H9 (cell line): ENCODE measurements around the gene SH3BGRL3. TPM values are rescaled to one million over a fixed set of nuclear protein-coding genes. Genes with fewer than 3 reads are reported as not detected.

ENCODE experiments used
- DNase-seq: peaks from one replicate; pipeline ENCODE4 v3.0.0-alpha.2; 2017
- H2AFZ ChIP-seq: one replicate; pipeline ENCODE4 v1.6.1; 2013; ENCODE audit warnings: mild to moderate bottlenecking, low read length, control low read depth, moderate library complexity
- H2AK5ac ChIP-seq: 2 replicates; pipeline ENCODE4 v1.6.1; 2013; ENCODE audit warnings: low read length, control low read depth, mixed read lengths; ENCODE audit not compliant: insufficient read length
- H2BK120ac ChIP-seq: one replicate; pipeline ENCODE4 v1.6.1; 2013; ENCODE audit warnings: low read depth, mild to moderate bottlenecking, low read length, control low read depth, inconsistent platforms; ENCODE audit not compliant: poor library complexity, severe bottlenecking
- H2BK12ac ChIP-seq: 2 replicates; pipeline ENCODE4 v1.6.1; 2013; ENCODE audit warnings: low read length, control low read depth, mixed read lengths, low read depth; ENCODE audit not compliant: insufficient read length
- H2BK15ac ChIP-seq: 2 replicates; pipeline ENCODE4 v1.6.1; 2013; ENCODE audit warnings: low read depth, low read length, control low read depth
- H2BK20ac ChIP-seq: one replicate; pipeline ENCODE4 v1.6.1; 2013; ENCODE audit warnings: low read depth, mild to moderate bottlenecking, low read length, control low read depth, inconsistent platforms; ENCODE audit not compliant: poor library complexity, severe bottlenecking
- H2BK5ac ChIP-seq: 2 replicates; pipeline ENCODE4 v1.6.1; 2013; ENCODE audit warnings: low read length, control low read depth, mixed read lengths; ENCODE audit not compliant: insufficient read length
- H3K14ac ChIP-seq: 2 replicates; pipeline ENCODE4 v1.6.1; 2013; ENCODE audit warnings: low read length, control low read depth; ENCODE audit not compliant: insufficient read depth
- H3K18ac ChIP-seq: 2 replicates; pipeline ENCODE4 v1.6.1; 2013; ENCODE audit warnings: low read depth, mild to moderate bottlenecking, mixed read lengths, low read length, control low read depth; ENCODE audit not compliant: insufficient read length
- H3K23ac ChIP-seq: 2 replicates; pipeline ENCODE4 v1.6.1; 2013; ENCODE audit warnings: low read length, control low read depth, mixed read lengths, low read depth; ENCODE audit not compliant: insufficient read length
- H3K23me2 ChIP-seq: 2 replicates; pipeline ENCODE4 v1.6.1; 2013; ENCODE audit warnings: low read depth, mild to moderate bottlenecking, mixed read lengths, low read length, control low read depth; ENCODE audit not compliant: insufficient read length, poor library complexity, severe bottlenecking
- H3K27ac ChIP-seq: 2 replicates; pipeline ENCODE4 v1.5.1; 2013; ENCODE audit warnings: low read length, control low read depth, mixed read lengths, low read depth; ENCODE audit not compliant: insufficient read length
- H3K27me3 ChIP-seq: 2 replicates; pipeline ENCODE4 v1.6.1; 2013; ENCODE audit warnings: low read length, control low read depth, inconsistent platforms; ENCODE audit not compliant: insufficient read depth
- H3K4ac ChIP-seq: 2 replicates; pipeline ENCODE4 v1.6.1; 2013; ENCODE audit warnings: low read depth, mild to moderate bottlenecking, control low read depth, inconsistent platforms, low read length, moderate library complexity
- H3K4me1 ChIP-seq: 2 replicates; pipeline ENCODE4 v1.6.1; 2013; ENCODE audit warnings: low read length, control low read depth, inconsistent platforms; ENCODE audit not compliant: insufficient read depth
- H3K4me2 ChIP-seq: 2 replicates; pipeline ENCODE4 v1.6.1; 2013; ENCODE audit warnings: low read length, control low read depth, mixed read lengths; ENCODE audit not compliant: insufficient read length, insufficient read depth
- H3K56ac ChIP-seq: 2 replicates; pipeline ENCODE4 v1.6.1; 2013; ENCODE audit warnings: low read depth, mild to moderate bottlenecking, mixed read lengths, low read length, control low read depth; ENCODE audit not compliant: insufficient read length
- H3K79me1 ChIP-seq: 2 replicates; pipeline ENCODE4 v1.6.1; 2013; ENCODE audit warnings: low read depth, mild to moderate bottlenecking, moderate library complexity, low read length, control low read depth, inconsistent platforms; ENCODE audit not compliant: insufficient read depth, poor library complexity, severe bottlenecking
- H3K79me2 ChIP-seq: 2 replicates; pipeline ENCODE4 v1.6.1; 2013; ENCODE audit warnings: low read length, control low read depth, inconsistent platforms; ENCODE audit not compliant: insufficient read depth
- H3K9ac ChIP-seq: 2 replicates; pipeline ENCODE4 v1.6.1; 2013; ENCODE audit warnings: low read length, control low read depth, mixed read lengths; ENCODE audit not compliant: insufficient read length; ENCODE audit errors: extremely low read depth
- H3K9me3 ChIP-seq: one replicate; pipeline ENCODE4 v1.6.1; 2013; ENCODE audit warnings: low read depth, low read length, inconsistent platforms; ENCODE audit not compliant: control insufficient read depth
- H3T11ph ChIP-seq: one replicate; pipeline ENCODE4 v1.6.1; 2013; ENCODE audit warnings: mild to moderate bottlenecking, low read length, control low read depth, inconsistent platforms
- H4K20me1 ChIP-seq: one replicate; pipeline ENCODE4 v1.6.1; 2013; ENCODE audit not compliant: control insufficient read depth, insufficient read length, insufficient read depth
- H4K5ac ChIP-seq: 2 replicates; pipeline ENCODE4 v1.6.1; 2013; ENCODE audit warnings: low read depth, mild to moderate bottlenecking, mixed read lengths, low read length, control low read depth; ENCODE audit not compliant: insufficient read length
- H4K8ac ChIP-seq: replicated peaks from 2 replicates; pipeline ENCODE4 v1.6.1; 2013; ENCODE audit warnings: low read length, control low read depth, mixed read lengths, low read depth; ENCODE audit not compliant: insufficient read length
- H4K91ac ChIP-seq: 2 replicates; pipeline ENCODE4 v1.6.1; 2013; ENCODE audit warnings: low read depth, mild to moderate bottlenecking, moderate library complexity, mixed read lengths, low read length, control low read depth; ENCODE audit not compliant: insufficient read length
- H3K27ac Mint-ChIP-seq, 3 experiments: 2 replicates in 2 of 3; 3 replicates in 1 of 3; pipeline ENCODE4 v1.8.0; 2020 to 2021; ENCODE audit warnings: mixed read lengths in 3 of 3, mild to moderate bottlenecking in 1 of 3, moderate library complexity in 1 of 3
- H3K27me3 Mint-ChIP-seq: 2 replicates; pipeline ENCODE4 v1.8.0; 2021; ENCODE audit warnings: low read depth, mild to moderate bottlenecking, moderate library complexity, mixed read lengths
- H3K36me3 Mint-ChIP-seq, 3 experiments: 2 replicates in 2 of 3; 3 replicates in 1 of 3; pipeline ENCODE4 v1.8.0; 2020 to 2021; ENCODE audit warnings: low read depth in 3 of 3, mixed read lengths in 3 of 3; ENCODE audit not compliant: insufficient read depth in 1 of 3
- H3K4me1 Mint-ChIP-seq, 2 experiments: 2 replicates each; pipeline ENCODE4 v1.8.0; 2020; ENCODE audit warnings: mixed read lengths in 2 of 2
- H3K4me3 Mint-ChIP-seq, 2 experiments: 2 replicates in 1 of 2; 3 replicates in 1 of 2; pipeline ENCODE4 v1.8.0; 2020 to 2021; ENCODE audit warnings: mild to moderate bottlenecking in 2 of 2, mixed read lengths in 2 of 2, moderate library complexity in 1 of 2
- H3K9me3 Mint-ChIP-seq, 2 experiments: 2 replicates in 1 of 2; 3 replicates in 1 of 2; pipeline ENCODE4 v1.8.0; 2020; ENCODE audit warnings: mild to moderate bottlenecking in 2 of 2, mixed read lengths in 2 of 2, moderate library complexity in 1 of 2
- WGBS: extraction: QIAGEN DNeasy Blood & Tissue Kit; methylation state at CpG from one replicate; pipeline ENCODE4 v1.1.7; 2013; ENCODE audit warnings: missing lambda C conversion rate, low lambda C conversion rate, mixed read lengths; ENCODE audit not compliant: insufficient read length; ENCODE audit errors: extremely low coverage; 5-methylcytosine and 5-hydroxymethylcytosine counted together
- total RNA-seq: library from RNA; stranded (reverse); gene quantifications from 2 replicates; pipeline ENCODE4 v1.2.1, GENCODE V29; 2021
- TF ChIP-seq, protein P1 (sequence below): fragments of 200-600 bp; sonication (generic); conservative IDR thresholded peaks from 3 replicates; pipeline ENCODE4 v1.8.0; 2021; ENCODE audit warnings: antibody characterized with exemption, mild to moderate bottlenecking

SH3BGRL3 gene
- total RNA-seq, 1 experiment from 2014 or later, result 86.3 TPM

DNA sequence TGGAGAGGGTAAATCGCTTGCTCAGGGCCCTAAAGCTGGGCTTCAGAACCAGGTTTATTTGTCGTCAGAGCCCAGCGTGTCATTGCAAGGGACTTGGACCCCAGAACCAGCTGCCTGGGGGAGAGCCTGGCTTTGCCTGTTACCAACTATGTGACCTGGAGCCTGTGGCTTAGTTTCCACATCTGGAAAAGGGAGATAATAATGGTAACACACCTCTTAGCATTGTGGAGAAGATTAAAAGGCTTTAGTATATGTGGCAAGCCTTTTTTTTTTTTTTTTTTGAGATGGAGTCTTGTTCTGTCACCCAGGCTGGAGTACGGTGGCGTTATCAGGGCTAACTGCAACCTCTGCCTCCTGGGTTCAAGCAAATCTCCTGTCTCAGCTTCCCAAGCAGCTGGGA lies 50.4 kb downstream of the SH3BGRL3 start:
- TF ChIP-seq, protein P1, sequence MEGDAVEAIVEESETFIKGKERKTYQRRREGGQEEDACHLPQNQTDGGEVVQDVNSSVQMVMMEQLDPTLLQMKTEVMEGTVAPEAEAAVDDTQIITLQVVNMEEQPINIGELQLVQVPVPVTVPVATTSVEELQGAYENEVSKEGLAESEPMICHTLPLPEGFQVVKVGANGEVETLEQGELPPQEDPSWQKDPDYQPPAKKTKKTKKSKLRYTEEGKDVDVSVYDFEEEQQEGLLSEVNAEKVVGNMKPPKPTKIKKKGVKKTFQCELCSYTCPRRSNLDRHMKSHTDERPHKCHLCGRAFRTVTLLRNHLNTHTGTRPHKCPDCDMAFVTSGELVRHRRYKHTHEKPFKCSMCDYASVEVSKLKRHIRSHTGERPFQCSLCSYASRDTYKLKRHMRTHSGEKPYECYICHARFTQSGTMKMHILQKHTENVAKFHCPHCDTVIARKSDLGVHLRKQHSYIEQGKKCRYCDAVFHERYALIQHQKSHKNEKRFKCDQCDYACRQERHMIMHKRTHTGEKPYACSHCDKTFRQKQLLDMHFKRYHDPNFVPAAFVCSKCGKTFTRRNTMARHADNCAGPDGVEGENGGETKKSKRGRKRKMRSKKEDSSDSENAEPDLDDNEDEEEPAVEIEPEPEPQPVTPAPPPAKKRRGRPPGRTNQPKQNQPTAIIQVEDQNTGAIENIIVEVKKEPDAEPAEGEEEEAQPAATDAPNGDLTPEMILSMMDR, result no peak
- H3K4me1 ChIP-seq, result no peaks in the 10 kb centered on the region; the same call in 1 of the 2 replicates
- no peaks in the 10 kb centered on the region for H3K27me3 ChIP-seq
- no peak overlapping the region for H3T11ph ChIP-seq
- H3K79me1 ChIP-seq, result no peaks in the 10 kb centered on the region
- no peak overlapping the region for H2BK20ac ChIP-seq
- Mint-ChIP-seq H3K4me3 (no peak overlapping the region), H3K27ac (no peak overlapping the region; a peak in 1 of 7 replicates), H3K9me3 (no peaks in the 10 kb centered on the region), H3K27me3 (no peaks in the 10 kb centered on the region; the same call in 1 of the 2 replicates), H3K4me1 (peaks cover 7 to 12% of the 10 kb centered on the region in 2 experiments), H3K36me3 (peaks cover 4 to 22% (median 22%) of the 10 kb centered on the region in 3 experiments; a peak in 6 of 7 replicates)
- no peaks in the 10 kb centered on the region for H3K79me2 ChIP-seq
- DNase-seq, result no peak
- no peak overlapping the region for H2AK5ac ChIP-seq
- no peak overlapping the region for H2BK15ac ChIP-seq
- H4K20me1 ChIP-seq, result no peaks in the 10 kb centered on the region
- no peak overlapping the region for H4K91ac ChIP-seq
- no peak overlapping the region for H3K56ac ChIP-seq
- H4K8ac ChIP-seq, result no peak overlapping the region
- no peak overlapping the region for H2AFZ ChIP-seq
- H3K9ac ChIP-seq, result no peak overlapping the region
- no peak overlapping the region for H3K23ac ChIP-seq
- no peaks in the 10 kb centered on the region for H3K9me3 ChIP-seq
- H3K4me2 ChIP-seq, result no peak overlapping the region
- no peak overlapping the region for H3K4ac ChIP-seq
- no peaks in the 10 kb centered on the region for H3K23me2 ChIP-seq
- H2BK5ac ChIP-seq, result no peak overlapping the region
- WGBS, result no CpG with 5 or more reads among the region's 5 CpGs
- H2BK12ac ChIP-seq, result no peak overlapping the region
- H4K5ac ChIP-seq, result no peak overlapping the region
- H2BK120ac ChIP-seq, result no peak overlapping the region
- no peak overlapping the region for H3K18ac ChIP-seq
- no peak overlapping the region for H3K27ac ChIP-seq
- H3K14ac ChIP-seq, result no peak overlapping the region

Other genes starting within 250 kb of the SH3BGRL3 start
- gene SLC30A2, start 234.0 kb upstream of the SH3BGRL3 start, total RNA-seq, result 0.35 TPM in 2 replicates
- gene TRIM63, start 212.5 kb upstream of the SH3BGRL3 start, total RNA-seq, result not detected in 2 replicates
- 5.6 and 7.1 TPM in 2 replicates for gene PDIK1L, start 168.3 kb upstream of the SH3BGRL3 start, total RNA-seq
- gene FAM110D, start 121.0 kb upstream of the SH3BGRL3 start, total RNA-seq, result 0.46 TPM in 2 replicates
- not detected in 2 replicates for gene C1orf232, start 111.1 kb upstream of the SH3BGRL3 start, total RNA-seq
- gene ZNF593, start 110.2 kb upstream of the SH3BGRL3 start, total RNA-seq, result 48.2 and 51.2 TPM in 2 replicates
- gene ZNF593OS, start 108.3 kb upstream of the SH3BGRL3 start, total RNA-seq, result not detected in 2 replicates
- gene CNKSR1, start 102.6 kb upstream of the SH3BGRL3 start, total RNA-seq, result 23.4 and 26.3 TPM in 2 replicates
- 0.26 TPM in 1 of 2 replicates, not detected in the other for gene CATSPER4, start 89.5 kb upstream of the SH3BGRL3 start, total RNA-seq
- gene CEP85, start 45.9 kb upstream of the SH3BGRL3 start, total RNA-seq, result 37.9 and 38.6 TPM in 2 replicates
- gene UBXN11, start 26.6 kb downstream of the SH3BGRL3 start, total RNA-seq, result 13.1 and 13.7 TPM in 2 replicates
- gene CD52, start 37.9 kb downstream of the SH3BGRL3 start, total RNA-seq, result 3.8 and 4.1 TPM in 2 replicates
- 11.8 and 12.8 TPM in 2 replicates for gene CRYBG2, start 74.0 kb downstream of the SH3BGRL3 start, total RNA-seq
- not detected in 2 replicates for gene ZNF683, start 92.7 kb downstream of the SH3BGRL3 start, total RNA-seq
- 1,267 and 1,289 TPM in 2 replicates for gene LIN28A, start 130.7 kb downstream of the SH3BGRL3 start, total RNA-seq
- gene DHDDS, start 152.2 kb downstream of the SH3BGRL3 start, total RNA-seq, result 49.8 and 61.2 TPM in 2 replicates
- gene HMGN2, start 192.4 kb downstream of the SH3BGRL3 start, total RNA-seq, result 622 and 626 TPM in 2 replicates
- 43.3 and 45.3 TPM in 2 replicates for gene RPS6KA1, start 249.7 kb downstream of the SH3BGRL3 start, total RNA-seq